Ovary (tissue), 9 donors: ENCODE measurements around the gene CDH10. TPM values are rescaled to one million over a fixed set of nuclear protein-coding genes. Genes with fewer than 3 reads are reported as not detected.

Source experiments
- DNase-seq, 5 donors: peaks; one replicate each; pipeline ENCODE4 v3.0.0-alpha.2; 2019 to 2020
- H3K27ac ChIP-seq, 2 donors: fragments of 200-600 bp; one replicate each; pipeline versions ENCODE4 v1.5.1 to v1.8.0; 2019 to 2022
- H3K27me3 ChIP-seq: fragments of 200-600 bp; one replicate; pipeline ENCODE4 v1.8.0; 2022
- H3K36me3 ChIP-seq: fragments of 200-600 bp; sonication (generic); one replicate; pipeline ENCODE4 v1.5.1; 2019
- H3K4me1 ChIP-seq: one replicate; pipeline ENCODE4 v1.8.1; 2013; ENCODE audit warnings: mild to moderate bottlenecking, moderate library complexity; ENCODE audit not compliant: insufficient read depth
- H3K4me3 ChIP-seq: fragments of 200-600 bp; sonication (generic); one replicate; pipeline ENCODE4 v1.5.1; 2017
- H3K9me3 ChIP-seq, 2 donors: fragments of 200-600 bp in 1 of 2; sonication (generic) in 1 of 2; one replicate each; pipeline versions ENCODE4 v1.5.1 to v1.8.1; 2013 to 2019; ENCODE audit warnings: mild to moderate bottlenecking in 1 of 2, moderate library complexity in 1 of 2
- EP300 ChIP-seq: sonication (generic); formaldehyde crosslinking; IDR thresholded peaks from one replicate; pipeline ENCODE4 v1.6.1; 2017; ENCODE audit warnings: antibody characterized with exemption
- POLR2A ChIP-seq: fragments of 450-650 bp; IDR thresholded peaks from one replicate; pipeline ENCODE4 v1.6.1; 2017; ENCODE audit warnings: antibody characterized with exemption, mild to moderate bottlenecking, moderate library complexity
- WGBS, 3 donors: extraction: QIAGEN DNeasy Blood & Tissue Kit in 1 of 3; methylation state at CpG; one replicate each; pipeline versions ENCODE4 v1.1.5 to v1.1.7; 2013 to 2017; 5-methylcytosine and 5-hydroxymethylcytosine counted together
- intact Hi-C, 4 donors: fragments of 100-400 bp; cut with DNase I; formaldehyde crosslinking; loops; one replicate each; pipeline versions ENCODE4 v1.11.0 to v1.15.1; 2022 to 2023
- polyA plus RNA-seq, 2 donors: library from polyadenylated mRNA; stranded (reverse); fragments of 200-250 nt in 1 of 2; fragments of 350-450 nt in 1 of 2; fragmentation: Illumina TruSeq in 1 of 2; extraction: RNeasy Lipid Tissue Mini Kit (QIAGEN cat#74804) in 1 of 2; gene quantifications; one replicate each; pipeline ENCODE4 v1.2.3, GENCODE V29; 2013 to 2014
- total RNA-seq, 7 donors: library from RNA; depleted of rRNA in 2 of 7; stranded (reverse); fragments of >200 nt in 2 of 7; fragmentation: NEBNext Ultra II Directional in 3 of 7; extraction: Animal tissue kit (Norgen Biotek cat#: 25700) in 3 of 7; gene quantifications; one replicate each; pipeline versions ENCODE4 v1.1.0 to v1.2.4, GENCODE V29; 2016 to 2023
- TF ChIP-seq, protein P1 (sequence below), 3 donors: fragments of 450-650 bp in 2 of 3; fragments of 200-600 bp in 1 of 3; IDR thresholded peaks; one replicate each; pipeline versions ENCODE4 v1.5.1 to v1.8.0; 2016 to 2022; ENCODE audit warnings: antibody characterized with exemption in 3 of 3, mild to moderate bottlenecking in 1 of 3
- donor health status: DM: no; HTN: no; CAD: no; lungs with moderate emphysema.
- donor health status: DM: no; HTN: no; CAD: no.
- donor health status: Bipolar disorder and iron deficiency.
- donor health status: DM: yes; HTN: yes; CAD: no.
- donor health status: DM: no; HTN: no; CAD: no.
- donor health status: DM: yes; HTN: yes; CAD: no.

Gene CDH10
- total and polyA plus RNA-seq, 9 donors: 0.08 to 0.22 (median 0.12) TPM; not detected in 5

DNA sequence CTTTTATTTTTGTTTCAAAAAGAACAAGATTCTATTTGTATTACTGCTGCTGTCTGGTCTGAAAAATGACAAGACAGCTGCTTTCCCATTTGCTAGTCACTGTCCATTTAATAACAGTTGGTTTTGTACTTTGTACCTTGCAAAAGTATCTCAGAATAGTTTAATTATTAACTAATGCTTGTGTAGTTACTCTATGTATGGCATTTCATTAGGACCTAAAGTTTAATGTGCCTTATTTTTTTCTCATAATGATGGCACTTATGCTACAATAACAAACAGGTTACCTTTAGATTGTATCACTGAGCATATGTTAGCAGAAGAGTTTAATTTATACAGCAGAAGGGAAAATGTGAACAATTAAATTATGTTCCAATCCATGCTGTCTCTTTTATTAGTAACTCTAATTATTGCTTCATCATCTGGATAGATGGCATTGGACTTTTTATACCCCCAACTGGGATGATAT is 134.2 kb downstream of the CDH10 start:
- H3K27ac ChIP-seq: no peak overlapping the region

DNA sequence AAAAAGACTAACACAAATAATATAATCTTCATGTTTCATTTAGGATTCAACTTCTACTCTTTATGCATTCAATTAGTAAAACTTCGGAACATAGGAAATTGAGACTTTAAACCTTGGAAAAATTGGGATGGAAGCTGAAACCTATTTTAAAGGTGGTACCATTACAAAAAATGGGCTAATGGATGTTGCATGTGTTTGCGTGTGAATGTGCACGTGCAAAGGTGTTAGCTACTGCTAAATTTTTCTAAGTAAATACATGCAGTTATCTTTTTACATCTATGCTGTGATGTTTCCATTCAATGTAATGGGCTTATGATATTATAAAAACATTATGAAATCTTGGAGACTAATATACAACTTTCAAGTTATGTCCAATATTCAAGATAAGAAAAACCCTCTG is 134.8 kb downstream of the CDH10 start:
- Histone ChIP-seq H3K27ac (no peak overlapping the region), H3K27me3 (no peaks in the 10 kb centered on the region), H3K36me3 (no peaks in the 10 kb centered on the region), H3K4me3 (no peak overlapping the region), H3K9me3 (no peaks in the 10 kb centered on the region), H3K4me1 (no peaks in the 10 kb centered on the region)
- WGBS, 3 donors: 75 to 93% (median 88%) methylated on average over 3 of the region's 3 CpGs
- DNase-seq: no peak
- TF ChIP-seq, protein P1, sequence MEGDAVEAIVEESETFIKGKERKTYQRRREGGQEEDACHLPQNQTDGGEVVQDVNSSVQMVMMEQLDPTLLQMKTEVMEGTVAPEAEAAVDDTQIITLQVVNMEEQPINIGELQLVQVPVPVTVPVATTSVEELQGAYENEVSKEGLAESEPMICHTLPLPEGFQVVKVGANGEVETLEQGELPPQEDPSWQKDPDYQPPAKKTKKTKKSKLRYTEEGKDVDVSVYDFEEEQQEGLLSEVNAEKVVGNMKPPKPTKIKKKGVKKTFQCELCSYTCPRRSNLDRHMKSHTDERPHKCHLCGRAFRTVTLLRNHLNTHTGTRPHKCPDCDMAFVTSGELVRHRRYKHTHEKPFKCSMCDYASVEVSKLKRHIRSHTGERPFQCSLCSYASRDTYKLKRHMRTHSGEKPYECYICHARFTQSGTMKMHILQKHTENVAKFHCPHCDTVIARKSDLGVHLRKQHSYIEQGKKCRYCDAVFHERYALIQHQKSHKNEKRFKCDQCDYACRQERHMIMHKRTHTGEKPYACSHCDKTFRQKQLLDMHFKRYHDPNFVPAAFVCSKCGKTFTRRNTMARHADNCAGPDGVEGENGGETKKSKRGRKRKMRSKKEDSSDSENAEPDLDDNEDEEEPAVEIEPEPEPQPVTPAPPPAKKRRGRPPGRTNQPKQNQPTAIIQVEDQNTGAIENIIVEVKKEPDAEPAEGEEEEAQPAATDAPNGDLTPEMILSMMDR (IDR thresholded peaks at IDR 0.05): no peak
- intact Hi-C loops: no loop called here

More for the DNA sequence above, 134.2 kb downstream of the CDH10 start:
- H3K4me1 ChIP-seq: no peaks in the 10 kb centered on the region
- H3K36me3 ChIP-seq: no peaks in the 10 kb centered on the region
- H3K27me3 ChIP-seq: no peaks in the 10 kb centered on the region
- H3K4me3 ChIP-seq: no peak overlapping the region
- H3K9me3 ChIP-seq: no peaks in the 10 kb centered on the region
- DNase-seq: no peak
- intact Hi-C loops: no loop called here
- no peak for TF ChIP-seq EP300
- TF ChIP-seq POLR2A: no peak
- TF ChIP-seq, protein P1 (IDR thresholded peaks at IDR 0.05): no peak

DNA sequence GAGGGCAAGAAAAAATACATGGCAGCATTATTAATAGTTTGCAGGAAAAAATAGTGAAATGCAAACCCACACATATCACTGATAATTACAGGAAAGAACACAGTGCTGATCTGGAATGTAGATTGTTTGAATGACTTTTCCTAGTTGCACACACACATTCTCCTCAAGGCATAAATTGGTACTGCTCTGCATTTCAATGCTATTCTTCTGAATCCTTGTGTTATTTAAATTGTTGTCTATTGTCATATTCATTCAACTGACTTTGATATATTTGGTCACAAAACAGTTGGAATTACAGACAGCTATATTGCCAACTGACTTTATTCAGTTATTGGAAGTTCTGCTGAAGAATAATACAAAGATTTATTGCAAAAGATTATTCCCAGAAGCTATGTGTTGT is 139.5 kb downstream of the CDH10 start:
- H3K9me3 ChIP-seq: no peaks in the 10 kb centered on the region

DNA sequence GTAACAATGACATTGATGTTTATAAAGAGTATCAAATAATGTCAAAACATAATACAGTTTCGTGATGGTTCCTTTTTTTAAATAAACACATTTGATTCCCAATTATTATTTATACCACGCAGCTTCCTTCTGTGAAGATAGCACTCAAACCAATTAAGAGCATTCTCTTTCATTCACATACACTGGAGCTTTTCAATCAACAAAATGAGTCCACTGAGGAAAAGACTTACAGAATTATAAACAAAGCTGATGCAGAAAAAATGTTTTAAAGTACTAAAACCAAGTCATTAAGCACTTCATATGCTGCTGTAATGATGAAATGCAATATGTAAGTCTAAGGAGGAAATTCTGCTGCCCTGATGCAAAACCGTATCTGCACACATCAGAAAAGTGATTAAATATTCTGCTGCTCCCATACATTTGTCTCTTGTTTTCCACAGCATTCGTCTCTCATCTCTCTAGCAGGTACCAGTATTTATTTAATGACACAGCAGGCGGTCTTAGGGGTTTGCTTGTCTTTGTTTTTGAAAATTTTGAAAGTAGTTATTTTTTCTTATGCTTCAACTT is 147.1 kb downstream of the CDH10 start:
- Histone ChIP-seq H3K9me3 (no peaks in the 10 kb centered on the region), H3K27me3 (no peaks in the 10 kb centered on the region), H3K36me3 (no peaks in the 10 kb centered on the region), H3K4me3 (no peak overlapping the region), H3K4me1 (no peaks in the 10 kb centered on the region), H3K27ac (no peak overlapping the region)
- intact Hi-C loops: no loop called here
- TF ChIP-seq, protein P1 (IDR thresholded peaks at IDR 0.05): no peak
- TF ChIP-seq POLR2A (no peak), EP300 (no peak)
- 46 to 56% (median 53%) methylated on average over 5 of the region's 5 CpGs for WGBS, 3 donors
- no peak for DNase-seq

More for the DNA sequence above, 139.5 kb downstream of the CDH10 start:
- TF ChIP-seq, protein P1 (IDR thresholded peaks at IDR 0.05): no peak
- TF ChIP-seq POLR2A (no peak), EP300 (no peak)
- intact Hi-C loops: no loop called here
- Histone ChIP-seq H3K27me3 (no peaks in the 10 kb centered on the region), H3K36me3 (no peaks in the 10 kb centered on the region), H3K4me1 (no peaks in the 10 kb centered on the region), H3K27ac (no peak overlapping the region), H3K4me3 (no peak overlapping the region)
- DNase-seq: no peak
